Fibroblast of mammary gland (primary cell): ENCODE measurements around the gene KLF3.

ENCODE experiments used
- DNase-seq: peaks from one replicate; pipeline ENCODE4 v3.0.0-alpha.2; 2010; ENCODE audit warnings: low read depth
- H3K4me3 ChIP-seq: 2 replicates; pipeline ENCODE4 v1.5.1; 2011; ENCODE audit warnings: low read depth, mild to moderate bottlenecking, low read length, moderate library complexity; ENCODE audit not compliant: control insufficient read depth
- CTCF ChIP-seq: conservative IDR thresholded peaks from 2 replicates; pipeline ENCODE4 v1.5.1; 2011; ENCODE audit warnings: low read depth, low read length, inconsistent platforms; ENCODE audit not compliant: control insufficient read depth, insufficient read depth

Gene KLF3

GRCh38 chr4:38693569-38693968 is 29.6 kb downstream of the KLF3 start:
- TF ChIP-seq CTCF = no peak
- no peak overlapping the region for H3K4me3 ChIP-seq
- DNase-seq = no peak

- no peak for DNase-seq
Measured at GRCh38 chr4:38694330-38694729, 30.3 kb downstream of the KLF3 start.

GRCh38 chr4:38695809-38696208 is 31.8 kb downstream of the KLF3 start:
- DNase-seq = no peak
- TF ChIP-seq CTCF = no peak
- H3K4me3 ChIP-seq = no peak overlapping the region

More at GRCh38 chr4:38694330-38694729, 30.3 kb downstream of the KLF3 start:
- no peak overlapping the region for H3K4me3 ChIP-seq
- TF ChIP-seq CTCF = no peak

- no peak for DNase-seq
- H3K4me3 ChIP-seq = no peak overlapping the region
- no peak for TF ChIP-seq CTCF
Measured at GRCh38 chr4:38696697-38697096, 32.7 kb downstream of the KLF3 start.

GRCh38 chr4:38698176-38698575 is 34.2 kb downstream of the KLF3 start:
- H3K4me3 ChIP-seq = no peak overlapping the region
- no peak for TF ChIP-seq CTCF
- no peak for DNase-seq

GRCh38 chr4:38699112-38699511 is 35.1 kb downstream of the KLF3 start:
- no peak for DNase-seq
- no peak overlapping the region for H3K4me3 ChIP-seq
- no peak for TF ChIP-seq CTCF

GRCh38 chr4:38703635-38704034 is 39.6 kb downstream of the KLF3 start:
- no peak for DNase-seq
- no peak for TF ChIP-seq CTCF
- H3K4me3 ChIP-seq = no peak overlapping the region
